ENCODE data around the gene SKOR1. TPM values are rescaled to one million over a fixed set of nuclear protein-coding genes. Genes with fewer than 3 reads are reported as not detected.
A peak's percentile ranks its signal among the peaks of the same experiment; 100 is the strongest.

The SKOR1 gene
- total RNA-seq, 2 experiments from 2014 or later, result 0.21 to 0.32 TPM

GRCh38 chr15:67850994-67851571 is 25.8 kb downstream of the SKOR1 start:
- Mint-ChIP-seq H3K4me3 (no peak overlapping the region), H3K4me1 (ENCODE audit: low read depth) (no peaks in the 10 kb centered on the region), H3K27me3 (ENCODE audit: low read depth) (peaks cover 8% of the 10 kb centered on the region), H3K9me3 (ENCODE audit: insufficient read depth) (no peaks in the 10 kb centered on the region), H3K27ac (no peak overlapping the region), H3K36me3 (ENCODE audit: low read depth) (no peaks in the 10 kb centered on the region)
- ChIA-PET CTCF (no interaction called here), POLR2A (no interaction called here)
- ATAC-seq, result no peak
- no peak for DNase-seq

GRCh38 chr15:67852418-67852817 is 27.1 kb downstream of the SKOR1 start:
- H3K4me3 Mint-ChIP-seq, result no peak overlapping the region
- no peaks in the 10 kb centered on the region for H3K36me3 Mint-ChIP-seq (ENCODE audit: low read depth)
- DNase-seq (no peak), ATAC-seq (no peak)
- no peak overlapping the region for H3K27ac Mint-ChIP-seq
- no peaks in the 10 kb centered on the region for H3K4me1 Mint-ChIP-seq (ENCODE audit: low read depth)
- ChIA-PET CTCF (interaction anchor here (2.0 kb wide), 1 partner anchor 11 kb away, joined by 7 read pairs; no protein-coding TSS in a partner anchor), POLR2A (no interaction called here)
- H3K27me3 Mint-ChIP-seq (ENCODE audit: low read depth), result peaks cover 8% of the 10 kb centered on the region
- no peaks in the 10 kb centered on the region for H3K9me3 Mint-ChIP-seq (ENCODE audit: insufficient read depth)

GRCh38 chr15:67853454-67853853 is 28.1 kb downstream of the SKOR1 start:
- no peak overlapping the region for H3K4me3 Mint-ChIP-seq
- H3K9me3 Mint-ChIP-seq (ENCODE audit: insufficient read depth), result no peaks in the 10 kb centered on the region
- H3K36me3 Mint-ChIP-seq (ENCODE audit: low read depth), result no peaks in the 10 kb centered on the region
- no peak overlapping the region for H3K27ac Mint-ChIP-seq
- ChIA-PET POLR2A (no interaction called here), CTCF (interaction anchor here (1.0 to 2.0 kb wide), 3 partner anchors 8 to 614 kb away, joined by 3 to 7 read pairs (median 3); no protein-coding TSS in a partner anchor)
- ATAC-seq, result no peak
- no peak for DNase-seq
- no peaks in the 10 kb centered on the region for H3K4me1 Mint-ChIP-seq (ENCODE audit: low read depth)
- peaks cover 2% of the 10 kb centered on the region for H3K27me3 Mint-ChIP-seq (ENCODE audit: low read depth)

- ChIA-PET CTCF (interaction anchor here (1.0 to 2.0 kb wide), 3 partner anchors 9 to 614 kb away, joined by 3 to 7 read pairs (median 3); no protein-coding TSS in a partner anchor), POLR2A (no interaction called here)
- no peaks in the 10 kb centered on the region for H3K4me1 Mint-ChIP-seq (ENCODE audit: low read depth)
- H3K27me3 Mint-ChIP-seq (ENCODE audit: low read depth), result peaks cover 2% of the 10 kb centered on the region
- H3K36me3 Mint-ChIP-seq (ENCODE audit: low read depth), result no peaks in the 10 kb centered on the region
- H3K4me3 Mint-ChIP-seq, result no peak overlapping the region
- no peak for ATAC-seq
- H3K9me3 Mint-ChIP-seq (ENCODE audit: insufficient read depth), result no peaks in the 10 kb centered on the region
- no peak for DNase-seq
- no peak overlapping the region for H3K27ac Mint-ChIP-seq
Observed at GRCh38 chr15:67854358-67854757, 29.0 kb downstream of the SKOR1 start.

DNA sequence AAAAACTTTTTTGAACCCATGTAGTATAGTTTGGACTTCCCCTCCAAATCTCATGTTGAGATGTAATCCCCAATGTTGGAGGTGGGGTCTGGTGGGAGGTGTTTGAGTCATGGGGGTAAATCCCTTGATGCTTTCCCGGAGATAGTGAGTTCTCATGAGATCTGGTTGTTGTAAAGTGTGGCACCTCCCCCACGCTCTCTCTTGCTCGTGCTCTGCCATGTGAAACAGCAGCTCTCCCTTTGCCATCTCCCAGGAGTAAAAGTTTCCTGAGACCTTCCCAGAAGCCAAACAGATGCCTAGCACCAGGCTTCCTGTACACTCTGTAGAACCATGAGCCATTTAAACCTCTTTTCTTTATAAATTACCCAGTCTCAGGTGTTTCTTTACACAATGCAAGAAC is 30.5 kb downstream of the SKOR1 start:
- H3K4me1 Mint-ChIP-seq (ENCODE audit: low read depth), result no peaks in the 10 kb centered on the region
- no peak overlapping the region for H3K4me3 Mint-ChIP-seq
- no peaks in the 10 kb centered on the region for H3K9me3 Mint-ChIP-seq (ENCODE audit: insufficient read depth)
- DNase-seq (no peak), ATAC-seq (no peak)
- H3K27ac Mint-ChIP-seq, result no peak overlapping the region
- no peaks in the 10 kb centered on the region for H3K36me3 Mint-ChIP-seq (ENCODE audit: low read depth)
- ChIA-PET POLR2A (interaction anchor here (0.7 kb wide), 1 partner anchor 322 kb away, joined by 3 read pairs; no protein-coding TSS in a partner anchor), CTCF (no interaction called here)
- peaks cover 7% of the 10 kb centered on the region for H3K27me3 Mint-ChIP-seq (ENCODE audit: low read depth)

GRCh38 chr15:67857220-67857619 is 31.9 kb downstream of the SKOR1 start:
- DNase-seq, result no peak
- H3K4me3 Mint-ChIP-seq, result no peak overlapping the region
- H3K36me3 Mint-ChIP-seq (ENCODE audit: low read depth), result no peaks in the 10 kb centered on the region
- ChIA-PET CTCF (interaction anchor here (0.7 kb wide), 1 partner anchor 9 kb away, joined by 4 read pairs; no protein-coding TSS in a partner anchor), POLR2A (no interaction called here)
- H3K9me3 Mint-ChIP-seq (ENCODE audit: insufficient read depth), result no peaks in the 10 kb centered on the region
- H3K27me3 Mint-ChIP-seq (ENCODE audit: low read depth), result peaks cover 7% of the 10 kb centered on the region
- no peak overlapping the region for H3K27ac Mint-ChIP-seq
- H3K4me1 Mint-ChIP-seq (ENCODE audit: low read depth), result no peaks in the 10 kb centered on the region
- no peak for ATAC-seq

GRCh38 chr15:67859331-67859946 is 34.1 kb downstream of the SKOR1 start:
- Mint-ChIP-seq H3K27me3 (ENCODE audit: low read depth) (peaks cover 13% of the 10 kb centered on the region), H3K27ac (no peak overlapping the region), H3K4me1 (ENCODE audit: low read depth) (peaks cover 5% of the 10 kb centered on the region), H3K36me3 (ENCODE audit: low read depth) (no peaks in the 10 kb centered on the region), H3K9me3 (ENCODE audit: insufficient read depth) (no peaks in the 10 kb centered on the region), H3K4me3 (no peak overlapping the region)
- DNase-seq, result no peak
- CTCF ChIA-PET, result no interaction called here
- ATAC-seq, result no peak
- POLR2A ChIA-PET, result no interaction called here

GRCh38 chr15:67861983-67862382 is 36.7 kb downstream of the SKOR1 start:
- H3K36me3 Mint-ChIP-seq (ENCODE audit: low read depth), result no peaks in the 10 kb centered on the region
- H3K4me1 Mint-ChIP-seq (ENCODE audit: low read depth), result peaks cover 5% of the 10 kb centered on the region
- ChIA-PET CTCF (interaction anchor here (2.1 kb wide), 1 partner anchor 8 kb away, joined by 7 read pairs; no protein-coding TSS in a partner anchor), POLR2A (interaction anchor here (1.4 kb wide), 1 partner anchor 193 kb away, joined by 3 read pairs; the partner anchor contains the start of gene PIAS1)
- no peak overlapping the region for H3K27ac Mint-ChIP-seq
- DNase-seq, result no peak
- H3K27me3 Mint-ChIP-seq (ENCODE audit: low read depth), result peaks cover 15% of the 10 kb centered on the region
- H3K9me3 Mint-ChIP-seq (ENCODE audit: insufficient read depth), result no peaks in the 10 kb centered on the region
- H3K4me3 Mint-ChIP-seq, result no peak overlapping the region
- no peak for ATAC-seq

- DNase-seq (no peak), ATAC-seq (no peak)
- peaks cover 15% of the 10 kb centered on the region for H3K27me3 Mint-ChIP-seq (ENCODE audit: low read depth)
- H3K4me1 Mint-ChIP-seq (ENCODE audit: low read depth), result peaks cover 5% of the 10 kb centered on the region
- no peaks in the 10 kb centered on the region for H3K9me3 Mint-ChIP-seq (ENCODE audit: insufficient read depth)
- CTCF ChIA-PET, result interaction anchor here (0.7 to 2.2 kb wide), 19 partner anchors 9 to 443 kb away, joined by 3 to 16 read pairs (median 4); partner anchors contain the start of gene PIAS1
- no peaks in the 10 kb centered on the region for H3K36me3 Mint-ChIP-seq (ENCODE audit: low read depth)
- H3K4me3 Mint-ChIP-seq, result peak overlapping the region; percentile 45
- no peak overlapping the region for H3K27ac Mint-ChIP-seq
- POLR2A ChIA-PET, result no interaction called here
Observed at GRCh38 chr15:67862750-67863441, 37.6 kb downstream of the SKOR1 start.

- DNase-seq (peak; percentile 76), ATAC-seq (peak; percentile 99)
- no peaks in the 10 kb centered on the region for H3K9me3 Mint-ChIP-seq (ENCODE audit: insufficient read depth)
- POLR2A ChIA-PET, result no interaction called here
- CTCF ChIA-PET, result interaction anchor here (0.7 to 2.2 kb wide), 25 partner anchors 10 to 443 kb away, joined by 3 to 16 read pairs (median 4); partner anchors contain the start of gene PIAS1
- no peak overlapping the region for H3K27ac Mint-ChIP-seq
- peak overlapping the region; percentile 45 for H3K4me3 Mint-ChIP-seq
- peaks cover 5% of the 10 kb centered on the region for H3K4me1 Mint-ChIP-seq (ENCODE audit: low read depth)
- H3K27me3 Mint-ChIP-seq (ENCODE audit: low read depth), result peaks cover 15% of the 10 kb centered on the region
- H3K36me3 Mint-ChIP-seq (ENCODE audit: low read depth), result no peaks in the 10 kb centered on the region
Observed at GRCh38 chr15:67863442-67863987, 38.2 kb downstream of the SKOR1 start.

- no peak overlapping the region for H3K4me3 Mint-ChIP-seq
- H3K9me3 Mint-ChIP-seq (ENCODE audit: insufficient read depth), result no peaks in the 10 kb centered on the region
- no peak for DNase-seq
- ChIA-PET CTCF (no interaction called here), POLR2A (no interaction called here)
- no peaks in the 10 kb centered on the region for H3K36me3 Mint-ChIP-seq (ENCODE audit: low read depth)
- H3K27ac Mint-ChIP-seq, result no peak overlapping the region
- peaks cover 12% of the 10 kb centered on the region for H3K27me3 Mint-ChIP-seq (ENCODE audit: low read depth)
- no peak for ATAC-seq
- peaks cover 5% of the 10 kb centered on the region for H3K4me1 Mint-ChIP-seq (ENCODE audit: low read depth)
Observed at GRCh38 chr15:67865331-67865730, 40.0 kb downstream of the SKOR1 start.

- Mint-ChIP-seq H3K9me3 (ENCODE audit: insufficient read depth) (no peaks in the 10 kb centered on the region), H3K4me1 (ENCODE audit: low read depth) (peaks cover 5% of the 10 kb centered on the region), H3K4me3 (no peak overlapping the region), H3K27ac (no peak overlapping the region), H3K36me3 (ENCODE audit: low read depth) (no peaks in the 10 kb centered on the region), H3K27me3 (ENCODE audit: low read depth) (peaks cover 10% of the 10 kb centered on the region)
- CTCF ChIA-PET, result no interaction called here
- ATAC-seq (no peak), DNase-seq (no peak)
- POLR2A ChIA-PET, result no interaction called here
Observed at GRCh38 chr15:67865766-67866165, 40.5 kb downstream of the SKOR1 start.
